Mesenteric fat pad (tissue), 1 donor: ENCODE measurements around the gene ZNF583. TPM values are rescaled to one million over a fixed set of nuclear protein-coding genes. Genes with fewer than 3 reads are reported as not detected.

ENCODE experiments used
- DNase-seq: peaks from one replicate; pipeline ENCODE4 v3.0.0-alpha.2; 2020; ENCODE audit warnings: low spot score
- long read RNA-seq: library from polyadenylated mRNA; unstranded; transcript quantifications from one replicate; pipeline ENCODE4 v2.0.0, GENCODE V29; 2020
- total RNA-seq: library from RNA; stranded (reverse); fragmentation: NEBNext Ultra II Directional; extraction: Animal tissue kit (Norgen Biotek cat#: 25700); gene quantifications from one replicate; pipeline ENCODE4 v1.2.1, GENCODE V29; 2021
- donor health status: DM: yes; HTN: yes; CAD: no.

ZNF583 gene
- 4.6 TPM for total RNA-seq
- long read RNA-seq, full-length matches to known transcripts = 8 of 9 reads
- long read RNA-seq, partial matches to known transcripts = 0 of 9 reads
- long read RNA-seq, other reads (novel, unspliced or antisense) = 1 of 9 reads

DNA sequence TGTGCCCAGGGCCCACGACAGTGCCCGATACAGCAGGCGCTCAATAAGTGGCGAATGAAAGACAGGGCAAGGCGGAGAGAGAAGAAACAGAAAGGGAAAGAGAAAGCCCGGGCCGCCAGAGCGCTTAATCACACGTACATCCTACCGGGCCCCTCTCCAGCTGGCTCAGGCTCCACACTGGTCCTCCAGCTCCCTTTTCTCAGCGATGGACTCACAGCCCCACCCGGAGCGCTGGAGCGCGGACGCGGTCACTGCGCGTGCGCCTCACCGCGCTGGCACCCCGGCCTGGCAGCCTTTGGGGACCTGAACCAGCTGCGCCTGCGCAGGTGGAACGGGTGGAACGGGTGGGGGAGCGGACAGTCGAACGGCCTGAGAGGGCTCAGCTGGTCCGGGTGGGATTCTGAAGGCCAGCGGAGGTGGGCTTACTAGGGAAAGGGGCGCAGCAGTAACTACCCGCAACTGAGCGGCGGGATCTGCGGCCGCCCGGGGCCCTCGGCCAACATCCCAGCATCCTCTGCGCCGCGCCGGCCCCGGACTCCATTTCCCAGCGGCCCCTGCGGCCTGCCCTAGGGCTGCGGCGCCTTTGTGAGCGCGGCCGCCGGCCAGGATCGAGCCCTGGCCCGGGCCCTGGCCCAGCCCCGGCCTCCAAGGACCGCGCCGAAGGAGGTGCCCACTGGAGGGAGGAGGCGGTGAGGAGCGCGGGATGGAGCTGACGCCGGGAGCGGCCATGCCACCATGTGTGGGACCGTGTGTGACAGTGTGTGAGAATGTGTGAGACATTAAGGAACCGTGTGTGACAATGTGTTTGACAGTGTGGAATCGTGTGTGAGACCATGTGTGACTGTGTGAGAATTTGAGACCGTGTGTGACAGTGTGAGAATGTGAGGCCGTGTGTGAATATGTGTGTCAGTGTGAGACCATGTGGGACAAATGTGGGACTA lies at the start of gene ZNF583:
Gene ZNF583 (plus strand): TSS at position 569 of the 941 bp plus-strand sequence. CDS start 2,783 bp downstream, outside the sequence.
- DNase-seq = peak; percentile 99

DNA sequence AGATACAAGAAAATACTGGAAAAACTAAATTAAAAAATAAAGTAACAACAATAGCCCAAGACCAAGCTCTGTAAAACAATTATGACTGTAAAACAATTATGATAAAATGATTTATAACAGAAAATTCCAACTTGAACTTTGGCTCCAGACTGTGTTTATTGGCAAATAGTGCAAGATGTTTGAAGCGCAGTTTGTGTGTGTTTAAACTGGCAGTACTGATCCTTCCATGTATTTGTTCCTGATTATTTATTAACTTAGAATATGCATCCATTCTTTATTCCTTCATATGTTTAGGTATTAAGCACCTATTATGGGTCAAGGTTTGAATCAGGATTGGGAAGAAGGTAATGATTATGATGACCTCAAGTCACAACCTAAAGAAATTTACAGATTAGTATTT lies 48.6 kb upstream of the ZNF583 start:
- DNase-seq = no peak

DNA sequence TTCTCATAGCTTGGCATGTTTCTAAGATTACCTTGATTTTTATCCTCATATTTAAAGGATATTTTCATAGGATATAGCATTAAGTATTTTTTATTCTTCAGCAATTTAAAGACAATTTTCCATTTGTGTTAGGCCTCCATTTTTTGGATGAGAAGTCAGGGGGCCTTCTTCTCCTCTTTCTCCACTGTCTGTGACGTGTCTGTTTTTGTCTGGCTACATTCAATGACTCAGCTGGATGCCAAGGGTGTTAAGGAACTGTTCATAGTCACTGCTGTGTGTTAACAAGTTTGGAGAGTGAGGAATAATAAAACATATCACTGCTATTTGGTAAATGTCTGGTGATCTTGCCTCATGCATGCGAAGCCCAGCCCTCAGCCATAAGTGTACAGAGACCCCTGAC lies 47.2 kb upstream of the ZNF583 start:
- no peak for DNase-seq

DNA sequence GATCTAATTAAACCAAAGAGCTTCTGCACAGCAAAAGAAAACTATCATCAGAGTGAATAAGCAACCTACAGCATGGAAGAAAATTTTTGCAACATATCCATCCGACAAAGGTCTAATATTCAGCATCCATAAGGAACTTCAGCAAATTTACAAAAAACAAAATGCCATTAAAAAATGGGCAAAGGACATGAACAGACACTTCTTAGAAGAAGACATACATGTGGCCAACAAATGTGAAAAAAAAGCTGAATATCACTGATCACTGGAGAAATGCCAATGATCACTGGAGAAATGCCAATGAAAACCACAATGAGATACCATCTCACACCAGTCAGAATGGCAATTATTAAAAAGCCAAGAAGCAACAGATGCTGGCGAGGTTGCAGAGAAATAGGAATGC lies 43.3 kb upstream of the ZNF583 start:
- DNase-seq = no peak

DNA sequence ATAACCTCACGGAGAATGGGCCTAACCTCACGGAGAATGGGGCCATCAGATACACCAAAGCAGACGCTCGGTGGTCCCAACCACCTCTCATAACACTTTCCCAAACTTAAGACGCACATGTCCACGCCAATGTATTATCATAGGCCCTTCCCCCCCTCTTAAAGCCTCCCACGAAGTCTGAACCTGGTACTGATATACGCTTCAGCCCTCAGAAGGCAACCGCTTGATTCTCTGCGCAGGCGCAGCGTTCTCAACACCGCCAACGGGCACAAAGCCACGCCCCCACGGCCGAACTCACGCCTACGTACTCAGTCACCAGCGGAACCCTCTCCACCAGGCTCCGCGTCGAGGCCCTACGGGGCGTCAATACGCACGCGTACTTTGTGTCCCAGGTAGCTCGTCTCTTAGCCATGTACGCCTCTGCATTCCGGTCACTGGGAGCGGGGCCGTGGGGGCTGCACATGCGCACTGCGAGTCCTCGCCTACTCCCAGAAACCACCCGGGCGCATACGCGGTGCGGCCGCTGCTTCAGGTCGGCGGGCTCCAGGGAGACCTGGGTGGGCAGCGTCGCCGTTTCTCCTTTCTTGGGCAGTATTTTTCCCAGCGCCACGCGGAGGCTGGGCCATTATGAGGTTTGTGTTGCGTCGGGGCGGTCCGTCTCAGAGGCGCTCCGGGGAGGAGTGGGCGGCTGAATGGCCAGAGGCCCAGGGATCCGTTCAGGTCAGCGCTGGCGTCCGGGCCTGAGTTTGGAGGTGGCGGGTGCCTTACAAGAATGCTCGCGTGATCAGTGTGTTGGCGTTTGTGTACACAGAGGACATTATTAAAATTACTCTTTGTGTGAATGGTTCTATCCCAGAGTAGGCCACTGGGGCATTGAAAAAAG lies 36.1 kb upstream of the ZNF583 start:
- peak; percentile 96 for DNase-seq

DNA sequence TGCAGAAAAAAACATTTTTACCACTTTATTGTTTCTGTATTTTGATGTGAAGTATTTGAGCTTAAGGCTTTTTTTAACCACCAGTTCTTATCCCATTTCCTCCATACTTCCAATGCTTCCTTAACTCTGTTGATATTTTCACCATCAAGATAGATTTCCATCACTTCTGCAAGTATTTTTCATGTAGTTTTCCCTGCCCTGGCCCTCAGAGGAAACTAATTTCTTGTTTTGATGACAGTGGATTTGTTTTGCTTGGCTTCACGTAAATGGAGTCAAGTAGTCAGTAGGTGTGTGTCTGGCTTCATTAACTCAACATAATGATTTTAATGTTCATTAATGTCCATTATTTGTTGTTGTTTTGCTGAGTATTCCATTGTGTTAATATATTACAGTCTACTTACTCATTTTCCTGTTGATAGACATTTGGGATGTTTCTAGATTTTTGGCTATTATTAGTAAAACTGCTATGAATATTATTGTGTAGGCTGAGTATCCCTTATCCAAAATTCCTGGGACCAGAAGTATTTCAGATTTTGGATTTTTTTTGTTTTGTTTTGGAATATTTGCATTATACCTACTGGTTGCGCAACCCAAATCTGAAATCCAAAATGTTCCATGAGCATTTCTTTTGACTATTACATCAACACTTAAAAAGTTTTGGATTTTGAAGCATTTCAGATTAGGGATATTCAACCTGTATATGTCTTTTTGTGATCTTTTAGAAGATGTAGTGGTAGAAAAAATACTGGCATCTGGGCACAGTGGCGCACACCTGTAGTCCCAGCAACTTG lies 34.1 kb upstream of the ZNF583 start:
- no peak for DNase-seq

DNA sequence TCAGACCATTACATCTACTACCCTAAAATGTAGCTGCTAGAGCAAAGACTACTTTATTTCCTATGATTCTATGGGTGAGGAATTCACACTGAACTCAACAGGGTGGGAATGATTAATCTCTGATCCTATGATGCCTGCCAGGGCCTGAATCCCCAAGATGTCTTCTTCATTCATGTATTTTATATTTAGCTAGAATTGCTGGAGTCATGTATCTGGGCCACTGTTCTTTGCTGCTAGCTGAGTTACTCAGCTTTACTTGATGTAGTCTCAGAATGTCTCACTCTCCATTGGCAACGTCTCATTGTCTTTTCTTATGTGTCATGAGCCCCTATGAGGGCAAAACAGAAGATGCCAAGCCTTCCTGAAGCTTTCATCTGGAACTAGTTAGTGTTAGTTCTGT lies 31.9 kb upstream of the ZNF583 start:
- no peak for DNase-seq

DNA sequence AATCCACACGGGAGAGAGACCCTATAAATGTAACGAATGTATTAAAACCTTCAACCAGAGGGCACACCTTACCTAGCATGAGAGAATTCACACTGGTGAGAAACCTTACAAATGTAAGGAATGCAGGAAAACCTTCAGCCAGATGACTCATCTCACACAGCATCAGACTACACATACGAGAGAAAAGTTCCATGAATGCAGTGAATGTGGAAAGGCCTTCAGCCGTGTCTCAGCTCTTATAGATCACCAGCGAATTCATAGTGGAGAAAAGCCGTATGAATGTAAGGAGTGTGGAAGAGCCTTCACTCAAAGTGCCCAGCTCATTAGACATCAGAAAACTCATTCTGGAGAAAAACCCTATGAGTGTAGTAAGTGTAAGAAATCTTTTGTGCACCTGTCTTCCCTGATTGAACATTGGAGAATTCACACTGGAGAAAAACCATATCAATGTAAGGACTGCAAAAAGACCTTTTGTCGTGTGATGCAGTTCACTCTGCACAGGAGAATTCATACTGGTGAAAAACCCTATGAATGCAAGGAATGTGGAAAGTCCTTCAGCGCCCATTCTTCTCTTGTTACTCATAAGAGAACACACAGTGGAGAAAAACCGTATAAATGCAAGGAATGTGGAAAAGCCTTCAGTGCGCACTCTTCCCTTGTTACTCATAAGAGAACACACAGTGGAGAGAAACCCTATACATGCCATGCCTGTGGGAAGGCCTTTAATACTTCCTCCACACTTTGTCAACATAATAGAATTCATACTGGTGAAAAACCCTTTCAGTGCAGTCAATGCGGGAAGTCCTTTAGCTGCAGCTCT lies 26.8 kb upstream of the ZNF583 start:
- DNase-seq = no peak

DNA sequence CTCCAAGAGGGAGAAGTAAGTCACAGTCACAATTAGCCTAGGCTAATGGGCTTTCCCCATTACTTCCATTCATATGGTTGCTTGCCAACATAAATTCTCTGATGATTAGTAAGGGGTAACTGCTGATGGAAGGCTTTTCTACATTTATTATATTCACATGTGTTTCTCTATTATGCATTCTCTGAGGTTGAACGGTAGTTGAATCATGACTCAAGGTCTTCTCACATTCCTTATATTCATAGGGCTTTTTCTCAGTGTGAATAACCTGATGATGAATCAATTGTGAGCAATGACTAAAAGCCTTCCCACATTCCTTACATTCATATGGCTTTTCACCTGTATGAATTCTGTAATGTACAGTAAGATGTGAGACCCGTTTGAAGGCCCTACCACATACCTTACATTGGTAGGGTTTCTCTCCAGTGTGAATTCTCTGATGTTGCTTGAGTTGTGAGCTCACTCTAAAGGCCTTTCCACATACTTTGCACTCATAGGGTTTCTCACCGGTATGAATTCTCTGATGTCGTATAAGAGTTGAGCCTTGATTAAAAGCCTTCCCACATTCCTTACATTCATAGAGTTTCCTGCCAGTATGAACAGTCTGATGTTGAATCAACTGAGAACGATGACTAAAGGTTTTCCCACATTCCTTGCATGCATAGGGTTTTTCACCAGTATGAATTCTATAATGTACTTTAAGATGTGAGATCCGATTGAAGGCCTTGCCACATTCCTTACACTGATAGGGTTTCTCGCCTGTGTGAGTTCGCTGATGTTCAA lies 20.1 kb upstream of the ZNF583 start:
- no peak for DNase-seq

DNA sequence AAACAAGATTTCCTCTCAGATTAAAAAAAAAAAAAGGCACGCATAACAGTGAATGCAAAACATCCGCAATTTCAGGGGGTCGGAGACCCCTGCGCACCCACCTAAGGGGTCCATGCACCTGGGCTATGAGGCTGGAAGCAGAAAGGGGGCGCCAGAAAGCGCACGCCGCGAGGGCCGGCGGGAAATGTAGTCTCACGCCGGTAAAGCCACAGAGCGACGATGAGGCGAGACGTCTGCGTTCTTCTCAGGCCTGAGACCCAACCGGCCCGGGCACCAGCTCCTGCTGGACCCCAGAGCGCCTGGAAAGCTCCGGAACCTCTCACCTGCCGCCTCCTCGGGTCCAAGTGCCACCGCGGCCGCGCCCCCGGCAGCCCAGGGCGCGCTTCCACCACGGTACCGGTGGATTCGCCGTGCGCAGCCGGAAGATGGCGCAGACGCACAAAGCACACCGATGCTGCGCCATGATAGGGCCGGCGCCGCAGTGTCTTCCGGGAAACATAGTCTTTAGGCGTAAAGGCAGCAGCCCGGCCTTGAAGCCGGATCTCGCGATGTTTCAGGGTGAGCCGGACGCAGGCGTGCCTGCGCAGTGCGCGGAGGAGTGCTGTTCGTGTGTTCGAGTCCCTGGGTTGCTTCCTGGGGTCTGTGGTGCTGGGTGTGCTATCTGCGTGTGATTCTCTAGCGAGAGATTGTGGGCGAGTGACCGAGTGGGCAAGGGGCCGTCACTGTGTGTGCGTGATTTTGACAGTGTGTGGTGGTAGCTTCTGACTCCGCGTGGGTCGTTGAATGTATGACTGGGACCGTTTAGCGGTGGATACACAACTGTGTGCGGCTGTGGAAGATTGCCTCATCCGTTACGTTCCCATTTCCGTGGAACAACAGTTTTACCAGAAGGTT lies 10.8 kb upstream of the ZNF583 start, which contains the start of gene ZNF582:
Gene ZNF582 (minus strand): TSS at position 416 of the 894 bp plus-strand sequence. CDS start 1,782 bp downstream, outside the sequence.
- DNase-seq = peak; percentile 96

DNA sequence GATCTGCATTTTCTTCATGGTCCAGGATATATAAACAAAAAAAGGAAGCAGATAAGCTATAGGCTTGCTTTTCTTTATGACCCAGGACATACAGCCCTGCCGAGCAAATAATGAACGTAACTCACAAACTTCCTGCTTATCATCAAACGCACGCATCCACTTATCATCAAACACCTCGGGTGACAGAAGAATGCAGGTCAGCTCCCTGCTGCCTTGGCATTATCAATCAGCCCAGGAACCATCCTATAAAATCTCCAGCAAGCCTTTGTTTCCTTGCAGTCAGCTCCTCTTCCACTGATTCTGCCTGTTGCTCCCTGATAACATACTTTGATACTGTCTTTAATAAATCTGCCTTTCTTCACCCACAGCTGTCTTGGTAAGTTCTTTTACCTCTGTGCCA lies 5.3 kb upstream of the ZNF583 start:
- DNase-seq = no peak

DNA sequence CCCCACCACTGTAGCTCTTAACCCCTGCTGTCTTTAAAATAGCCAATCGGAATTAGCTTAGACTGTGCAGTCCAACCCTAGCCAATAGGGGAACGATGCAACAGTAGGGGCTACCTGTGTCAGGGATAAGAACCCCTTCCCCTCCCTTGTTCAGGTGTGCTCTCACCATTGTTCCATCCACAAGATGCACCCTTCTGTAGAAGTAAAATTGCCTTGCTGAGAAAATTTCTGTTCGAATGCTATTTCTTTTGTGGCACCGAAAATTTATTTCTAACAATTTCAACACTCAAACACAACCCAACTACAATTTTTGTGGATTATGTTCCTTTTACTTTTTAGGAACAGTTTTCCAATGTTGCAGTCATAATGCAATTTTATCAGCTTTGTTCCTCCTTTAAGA lies 3.6 kb upstream of the ZNF583 start:
- DNase-seq = no peak

DNA sequence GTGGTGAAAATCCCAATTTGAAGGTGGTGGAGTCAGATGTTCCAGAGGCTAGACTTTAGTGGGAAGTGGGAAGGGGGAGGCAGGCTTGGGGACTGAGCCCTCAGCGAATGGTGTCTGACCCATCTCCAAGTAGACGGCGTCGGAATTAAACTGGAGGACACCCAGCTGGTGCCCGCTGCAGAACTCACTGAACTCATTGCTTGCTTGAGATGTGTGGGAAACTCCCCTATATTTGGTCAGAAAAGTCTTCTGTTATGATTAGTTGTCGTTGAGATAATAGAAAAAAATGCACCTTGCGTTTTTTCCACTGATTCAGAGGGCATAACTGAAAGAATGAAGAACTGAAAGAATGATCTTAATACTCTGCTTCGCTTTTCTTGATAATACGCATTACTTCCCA lies 871 bp upstream of the ZNF583 start:
- no peak for DNase-seq

DNA sequence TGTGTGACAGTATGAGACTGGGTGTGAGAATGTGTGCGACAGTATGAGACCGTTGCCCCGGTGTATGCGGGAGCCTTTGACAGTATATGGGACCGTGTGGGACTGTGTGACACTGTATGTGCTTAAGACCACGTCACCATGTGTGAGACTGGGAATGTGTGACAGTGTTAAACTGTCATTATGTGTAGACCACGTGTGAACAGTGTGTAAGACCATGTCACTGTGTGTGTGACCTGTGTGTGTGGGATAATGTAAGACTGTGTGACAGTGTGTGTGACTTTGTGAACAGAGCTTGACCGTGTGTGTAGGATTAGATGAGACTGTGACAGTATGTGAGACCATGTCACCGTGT lies 549 bp downstream of the ZNF583 start:
- DNase-seq = no peak

DNA sequence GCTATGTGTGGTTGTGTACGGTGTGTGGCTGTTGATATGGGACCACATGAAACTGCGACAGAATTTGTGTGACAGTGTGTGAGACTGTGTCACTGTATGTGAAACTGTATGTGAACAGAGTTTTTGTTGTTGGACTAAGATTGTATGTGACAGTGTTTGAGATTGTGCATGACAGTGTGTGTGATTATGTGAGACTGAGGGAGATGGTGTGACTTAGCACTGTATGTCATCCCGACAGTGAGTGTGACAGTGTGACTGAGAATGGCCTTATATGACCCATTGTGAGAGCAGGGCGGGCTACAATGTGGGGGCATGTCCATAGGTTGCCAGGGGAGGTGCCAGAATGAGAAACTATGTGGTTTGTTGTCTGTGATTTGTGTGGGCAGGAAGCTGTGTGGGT lies 930 bp downstream of the ZNF583 start:
- DNase-seq = no peak

DNA sequence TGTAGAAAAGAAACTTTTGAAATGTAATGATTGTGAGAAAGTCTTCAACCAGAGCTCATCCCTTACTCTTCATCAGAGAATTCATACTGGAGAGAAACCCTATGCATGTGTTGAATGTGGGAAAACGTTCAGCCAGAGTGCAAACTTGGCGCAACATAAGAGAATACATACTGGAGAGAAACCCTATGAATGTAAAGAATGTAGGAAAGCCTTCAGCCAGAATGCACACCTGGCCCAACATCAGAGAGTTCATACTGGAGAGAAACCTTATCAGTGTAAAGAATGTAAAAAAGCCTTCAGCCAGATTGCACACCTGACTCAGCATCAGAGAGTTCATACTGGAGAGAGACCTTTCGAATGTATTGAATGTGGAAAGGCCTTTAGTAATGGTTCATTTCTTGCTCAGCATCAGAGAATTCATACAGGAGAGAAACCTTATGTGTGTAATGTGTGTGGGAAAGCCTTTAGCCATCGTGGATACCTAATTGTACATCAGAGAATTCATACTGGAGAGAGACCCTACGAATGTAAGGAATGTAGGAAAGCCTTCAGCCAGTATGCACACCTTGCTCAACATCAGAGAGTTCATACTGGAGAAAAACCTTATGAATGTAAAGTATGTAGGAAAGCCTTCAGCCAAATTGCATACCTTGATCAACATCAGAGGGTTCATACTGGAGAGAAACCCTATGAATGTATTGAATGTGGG lies 19.3 kb downstream of the ZNF583 start:
- no peak for DNase-seq

DNA sequence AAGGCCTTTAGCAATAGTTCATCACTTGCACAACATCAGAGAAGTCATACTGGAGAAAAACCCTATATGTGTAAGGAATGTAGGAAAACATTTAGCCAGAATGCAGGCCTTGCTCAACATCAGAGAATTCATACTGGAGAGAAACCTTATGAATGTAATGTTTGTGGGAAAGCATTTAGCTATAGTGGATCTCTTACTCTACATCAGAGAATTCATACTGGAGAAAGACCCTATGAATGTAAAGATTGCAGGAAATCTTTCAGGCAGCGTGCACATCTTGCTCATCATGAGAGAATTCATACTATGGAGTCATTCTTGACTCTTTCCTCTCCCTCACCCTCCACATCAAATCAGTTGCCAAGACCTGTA lies 19.8 kb downstream of the ZNF583 start:
- DNase-seq = no peak
